Measurements from ENCODE around the gene LRRC4C. TPM values are rescaled to one million over a fixed set of nuclear protein-coding genes. Genes with fewer than 3 reads are reported as not detected.

The LRRC4C gene
- total RNA-seq, 2 donors from 2014 or later: 0.95 to 3.2 TPM

DNA sequence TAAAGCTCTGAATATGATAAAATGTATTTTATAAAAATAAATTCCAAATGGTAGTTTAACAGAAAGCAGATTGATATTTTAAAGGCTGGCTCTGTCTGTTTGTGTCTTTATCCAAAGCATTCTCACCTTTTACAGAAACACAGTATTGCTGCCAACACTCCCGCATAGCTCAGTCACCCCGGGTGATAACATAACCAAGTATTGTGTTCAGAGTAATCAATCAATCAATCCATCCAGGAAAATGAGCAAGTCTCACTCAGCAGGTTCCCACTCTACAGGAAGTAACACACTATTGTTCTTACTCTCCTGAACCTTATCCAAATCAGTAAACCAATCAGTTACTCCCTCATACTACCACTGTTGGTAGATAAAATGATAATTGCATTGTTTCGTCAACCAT is 203.4 kb downstream of the LRRC4C start:
- no peaks in the 10 kb centered on the region for H3K4me1 ChIP-seq (ENCODE audit: control insufficient read depth in 1 of 2, low read depth in 2 of 2)
- no peak overlapping the region for H3K27ac ChIP-seq
- H3K36me3 ChIP-seq: no peaks in the 10 kb centered on the region
- TF ChIP-seq, protein P1, sequence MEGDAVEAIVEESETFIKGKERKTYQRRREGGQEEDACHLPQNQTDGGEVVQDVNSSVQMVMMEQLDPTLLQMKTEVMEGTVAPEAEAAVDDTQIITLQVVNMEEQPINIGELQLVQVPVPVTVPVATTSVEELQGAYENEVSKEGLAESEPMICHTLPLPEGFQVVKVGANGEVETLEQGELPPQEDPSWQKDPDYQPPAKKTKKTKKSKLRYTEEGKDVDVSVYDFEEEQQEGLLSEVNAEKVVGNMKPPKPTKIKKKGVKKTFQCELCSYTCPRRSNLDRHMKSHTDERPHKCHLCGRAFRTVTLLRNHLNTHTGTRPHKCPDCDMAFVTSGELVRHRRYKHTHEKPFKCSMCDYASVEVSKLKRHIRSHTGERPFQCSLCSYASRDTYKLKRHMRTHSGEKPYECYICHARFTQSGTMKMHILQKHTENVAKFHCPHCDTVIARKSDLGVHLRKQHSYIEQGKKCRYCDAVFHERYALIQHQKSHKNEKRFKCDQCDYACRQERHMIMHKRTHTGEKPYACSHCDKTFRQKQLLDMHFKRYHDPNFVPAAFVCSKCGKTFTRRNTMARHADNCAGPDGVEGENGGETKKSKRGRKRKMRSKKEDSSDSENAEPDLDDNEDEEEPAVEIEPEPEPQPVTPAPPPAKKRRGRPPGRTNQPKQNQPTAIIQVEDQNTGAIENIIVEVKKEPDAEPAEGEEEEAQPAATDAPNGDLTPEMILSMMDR (IDR thresholded peaks at IDR 0.05): no peak
- DNase-seq (ENCODE audit: low spot score): no peak
- H3K9me3 ChIP-seq: no peaks in the 10 kb centered on the region
- H3K4me3 ChIP-seq: no peak overlapping the region
- no peaks in the 10 kb centered on the region for H3K27me3 ChIP-seq (replicated peaks; ENCODE audit: insufficient read depth)
- no peak for ATAC-seq (ENCODE audit: insufficient number of reproducible peaks, low FRiP score, low read depth)

DNA sequence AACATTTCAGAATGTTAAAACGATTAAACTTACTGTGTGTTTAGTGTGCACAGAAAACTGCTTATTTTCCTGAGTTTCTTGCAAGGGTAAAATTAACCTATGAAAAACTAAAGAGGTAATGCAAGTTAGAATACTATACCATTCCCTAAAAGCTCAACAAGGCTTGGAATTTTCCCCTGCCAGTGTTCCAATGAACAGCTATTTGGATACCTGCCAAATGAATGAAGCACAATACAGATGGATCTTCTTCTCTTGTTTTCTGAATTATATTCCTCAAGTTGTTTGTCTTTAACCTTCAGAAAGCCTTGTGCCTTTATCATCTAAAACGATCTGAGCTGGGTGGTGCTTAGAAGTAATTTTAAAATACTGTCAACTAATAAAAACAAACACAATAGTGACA is 204.5 kb downstream of the LRRC4C start:
- Histone ChIP-seq H3K27me3 (replicated peaks; ENCODE audit: insufficient read depth) (no peaks in the 10 kb centered on the region), H3K4me1 (ENCODE audit: control insufficient read depth in 1 of 2, low read depth in 2 of 2) (no peaks in the 10 kb centered on the region), H3K9me3 (no peaks in the 10 kb centered on the region), H3K4me3 (no peak overlapping the region), H3K36me3 (no peaks in the 10 kb centered on the region), H3K27ac (no peak overlapping the region)
- DNase-seq (ENCODE audit: low spot score) (no peak), ATAC-seq (ENCODE audit: insufficient number of reproducible peaks, low FRiP score, low read depth) (no peak)
- TF ChIP-seq, protein P1 (IDR thresholded peaks at IDR 0.05): no peak

DNA sequence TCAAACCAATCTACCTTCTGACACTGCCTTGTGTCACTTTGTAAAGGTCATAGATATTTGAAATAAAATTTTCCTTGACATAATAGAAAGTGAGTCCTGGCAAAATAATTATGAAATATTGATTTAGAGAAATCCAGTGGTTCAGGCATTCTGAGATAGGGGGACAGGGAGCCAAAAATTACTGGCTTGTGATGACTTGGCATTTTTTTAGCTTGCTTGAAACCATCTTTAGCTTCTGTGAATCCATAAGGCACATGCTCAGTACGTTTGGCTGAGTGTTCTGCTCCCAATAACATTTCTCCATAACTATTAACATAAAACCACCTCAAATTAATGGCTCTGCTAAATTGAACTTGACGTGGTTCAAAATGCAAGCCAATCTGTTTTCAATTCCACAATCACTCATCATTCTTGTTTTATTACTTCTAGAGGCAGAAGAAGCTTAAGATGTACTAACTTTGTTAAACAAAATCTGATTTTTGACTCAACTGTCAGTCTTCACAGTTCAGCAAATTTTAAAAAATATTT is 209.0 kb downstream of the LRRC4C start:
- Histone ChIP-seq H3K4me3 (no peak overlapping the region), H3K9me3 (no peaks in the 10 kb centered on the region), H3K4me1 (ENCODE audit: control insufficient read depth in 1 of 2, low read depth in 2 of 2) (no peaks in the 10 kb centered on the region), H3K27me3 (replicated peaks; ENCODE audit: insufficient read depth) (no peaks in the 10 kb centered on the region), H3K27ac (no peak overlapping the region), H3K36me3 (no peaks in the 10 kb centered on the region)
- no peak for DNase-seq (ENCODE audit: low spot score)
- TF ChIP-seq, protein P1 (IDR thresholded peaks at IDR 0.05): no peak
- ATAC-seq (ENCODE audit: insufficient number of reproducible peaks, low FRiP score, low read depth): no peak

DNA sequence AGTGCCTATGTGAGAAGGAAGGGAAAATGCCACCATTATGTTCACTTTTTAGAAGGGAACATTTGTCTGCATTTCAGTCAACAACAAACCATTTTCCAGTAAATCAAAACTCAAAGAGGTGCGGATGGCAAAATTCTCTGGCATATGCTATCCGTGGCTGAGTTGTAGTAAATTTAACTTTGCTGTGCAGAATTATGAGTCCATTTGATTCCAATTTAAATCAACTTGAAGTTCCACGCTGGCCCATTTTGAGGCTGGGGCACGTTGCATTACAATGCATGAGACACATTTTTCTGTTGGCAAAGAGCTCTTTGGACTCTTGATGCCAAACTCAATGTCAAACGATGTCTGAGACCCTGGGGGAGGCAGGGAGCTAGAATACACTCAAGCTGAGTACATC is 211.8 kb downstream of the LRRC4C start:
- Histone ChIP-seq H3K4me1 (ENCODE audit: control insufficient read depth in 1 of 2, low read depth in 2 of 2) (no peaks in the 10 kb centered on the region), H3K9me3 (no peaks in the 10 kb centered on the region), H3K27ac (no peak overlapping the region), H3K4me3 (no peak overlapping the region), H3K36me3 (no peaks in the 10 kb centered on the region), H3K27me3 (replicated peaks; ENCODE audit: insufficient read depth) (no peaks in the 10 kb centered on the region)
- DNase-seq (ENCODE audit: low spot score): no peak
- ATAC-seq (ENCODE audit: insufficient number of reproducible peaks, low FRiP score, low read depth): no peak
- TF ChIP-seq, protein P1 (IDR thresholded peaks at IDR 0.05): no peak

DNA sequence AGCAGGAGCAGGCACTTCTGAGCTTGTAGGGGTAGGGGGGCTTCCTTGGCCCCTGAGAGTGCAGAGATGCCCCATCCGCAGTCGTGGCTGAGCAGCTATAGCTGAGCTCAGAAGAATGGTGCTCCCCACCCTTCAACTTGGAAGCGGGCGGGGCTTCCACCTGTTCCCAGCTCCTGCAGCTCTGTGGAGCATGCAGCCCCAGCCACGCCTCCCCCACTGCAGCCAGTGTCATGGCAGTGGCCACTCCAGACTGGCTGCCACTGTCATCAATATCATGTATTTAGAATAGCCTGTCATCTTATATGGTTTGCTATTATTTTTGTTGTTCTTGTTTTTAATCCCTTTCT is 213.1 kb downstream of the LRRC4C start:
- TF ChIP-seq, protein P1 (IDR thresholded peaks at IDR 0.05): no peak
- Histone ChIP-seq H3K9me3 (no peaks in the 10 kb centered on the region), H3K36me3 (no peaks in the 10 kb centered on the region), H3K4me1 (ENCODE audit: control insufficient read depth in 1 of 2, low read depth in 2 of 2) (no peaks in the 10 kb centered on the region), H3K27ac (no peak overlapping the region), H3K27me3 (replicated peaks; ENCODE audit: insufficient read depth) (no peaks in the 10 kb centered on the region), H3K4me3 (no peak overlapping the region)
- no peak for DNase-seq (ENCODE audit: low spot score)
- no peak for ATAC-seq (ENCODE audit: insufficient number of reproducible peaks, low FRiP score, low read depth)
